Lower lobe of right lung (tissue), 2 donors: Measurements from ENCODE around the gene GNAZ. TPM values are rescaled to one million over a fixed set of nuclear protein-coding genes. Genes with fewer than 3 reads are reported as not detected.
"Not testable (repeated sequence)": the region's sequence is repeated elsewhere in the genome, so short reads cannot be mapped to it uniquely, and the experiment has no call there.

Experiments used
- ATAC-seq, 2 donors: fragments of 200-7000 bp; cut with Tn5 transposase; one replicate each; pipeline ENCODE4 v1.9.1; 2020 to 2022; ENCODE audit warnings: mild to moderate bottlenecking in 2 of 2, moderate library complexity in 2 of 2
- DNase-seq: peaks from one replicate; pipeline ENCODE4 v3.0.0-alpha.2; 2020
- H3K27ac ChIP-seq: fragments of 200-600 bp; one replicate; pipeline ENCODE4 v1.8.0; 2022
- H3K27me3 ChIP-seq: fragments of 200-600 bp; one replicate; pipeline ENCODE4 v1.8.0; 2022; ENCODE audit warnings: low read depth
- H3K36me3 ChIP-seq: fragments of 200-600 bp; one replicate; pipeline ENCODE4 v1.8.0; 2022; ENCODE audit warnings: mild to moderate bottlenecking
- H3K4me1 ChIP-seq: fragments of 200-600 bp; one replicate; pipeline ENCODE4 v1.8.0; 2022
- H3K4me3 ChIP-seq: fragments of 200-600 bp; one replicate; pipeline ENCODE4 v1.8.0; 2022; ENCODE audit warnings: mild to moderate bottlenecking
- H3K9me3 ChIP-seq: fragments of 200-600 bp; one replicate; pipeline ENCODE4 v1.8.0; 2022
- CTCF ChIP-seq: fragments of 200-600 bp; IDR thresholded peaks from one replicate; pipeline ENCODE4 v1.8.0; 2022; ENCODE audit warnings: antibody characterized with exemption, mild to moderate bottlenecking
- intact Hi-C: fragments of 100-400 bp; cut with DNase I; formaldehyde crosslinking; loops from one replicate; pipeline ENCODE4 v1.11.0; 2022
- long read RNA-seq: library from polyadenylated mRNA; unstranded; transcript quantifications from one replicate; pipeline ENCODE4 v2.0.0, GENCODE V29; 2021
- total RNA-seq: library from RNA; stranded (reverse); fragmentation: NEBNext Ultra II Directional; extraction: Animal tissue kit (Norgen Biotek cat#: 25700); gene quantifications from one replicate; pipeline ENCODE4 v1.2.1, GENCODE V29; 2021
- donor health status: DM: no; HTN: yes; CAD: no; lungs with severe emphysema.

The GNAZ gene
- total RNA-seq = 2.4 TPM
- long read RNA-seq, partial matches to known transcripts = 4 of 5 reads
- long read RNA-seq, other reads (novel, unspliced or antisense) = 1 of 5 reads

GRCh38 chr22:23070418-23071229 lies at the start of gene GNAZ:
GNAZ (plus strand) TSS chr22:23070519; CDS start chr22:23095696, 25,177 bp downstream.
- intact Hi-C loops = no loop called here
- Histone ChIP-seq H3K4me3 (peak within 1 kb of the TSS; percentile 73), H3K27me3 (peaks cover 19% of the 10 kb centered on the region), H3K9me3 (no peaks in the 10 kb centered on the region), H3K36me3 (no peaks in the 10 kb centered on the region), H3K4me1 (peaks cover 16% of the 10 kb centered on the region), H3K27ac (no peak within 1 kb of the TSS)
- ATAC-seq (peak; percentile 1 to 22), DNase-seq (peak; percentile 52)
- TF ChIP-seq CTCF = no peak

GRCh38 chr22:23020659-23021293 lies 49.5 kb upstream of the GNAZ start:
- no peak for TF ChIP-seq CTCF
- no peak overlapping the region for H3K4me3 ChIP-seq
- no peak for ATAC-seq
- intact Hi-C loops = no loop called here
- H3K4me1 ChIP-seq = no peaks in the 10 kb centered on the region
- no peaks in the 10 kb centered on the region for H3K36me3 ChIP-seq
- H3K27ac ChIP-seq = no peak overlapping the region
- H3K27me3 ChIP-seq = no peaks in the 10 kb centered on the region
- no peak for DNase-seq
- no peaks in the 10 kb centered on the region for H3K9me3 ChIP-seq

DNA sequence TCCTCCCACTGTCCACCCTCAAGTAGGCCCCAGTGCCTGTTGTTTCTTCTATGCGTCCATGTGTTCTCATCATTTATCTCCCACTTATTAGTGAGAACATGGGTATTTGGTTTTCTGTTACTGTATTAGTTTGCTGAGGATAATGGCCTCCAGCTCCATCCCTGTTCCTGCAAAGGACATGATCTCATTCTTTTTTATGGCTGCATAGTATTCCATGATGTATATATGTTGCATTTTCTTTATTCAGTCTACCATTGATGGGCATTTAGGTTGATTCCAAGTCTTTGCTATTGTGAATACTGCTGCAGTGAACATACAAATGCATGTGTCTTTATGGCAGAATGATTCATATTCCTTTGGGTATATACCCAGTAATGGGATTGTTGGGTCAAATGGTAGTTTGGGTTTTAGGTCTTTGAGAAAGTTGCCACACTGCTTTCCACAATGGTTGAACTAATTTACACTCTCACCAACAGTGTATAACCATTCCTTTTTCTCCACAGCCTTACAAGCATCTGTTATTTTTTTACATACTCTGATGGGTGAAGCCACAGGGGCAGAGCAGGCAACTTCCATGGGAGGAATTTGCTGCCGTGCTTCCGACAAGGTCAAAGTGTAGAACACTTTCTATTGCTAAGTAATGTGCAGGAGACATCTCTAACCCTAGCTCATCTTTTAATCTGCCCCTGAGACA lies 48.5 kb upstream of the GNAZ start:
- DNase-seq, H3K4me3 ChIP-seq, H3K27me3 ChIP-seq, H3K36me3 ChIP-seq, intact Hi-C loops, H3K27ac ChIP-seq, ATAC-seq, H3K4me1 ChIP-seq, H3K9me3 ChIP-seq: not testable (repeated sequence)

- Histone ChIP-seq H3K4me1 (no peaks in the 10 kb centered on the region), H3K27ac (no peak overlapping the region), H3K9me3 (no peaks in the 10 kb centered on the region), H3K4me3 (no peak overlapping the region), H3K27me3 (no peaks in the 10 kb centered on the region), H3K36me3 (no peaks in the 10 kb centered on the region)
- intact Hi-C loops = no loop called here
- DNase-seq (no peak), ATAC-seq (no peak)
- no peak for TF ChIP-seq CTCF
Observed at GRCh38 chr22:23023294-23023693, 47.0 kb upstream of the GNAZ start.

- Histone ChIP-seq H3K4me1 (no peaks in the 10 kb centered on the region), H3K27me3 (peaks cover 3% of the 10 kb centered on the region), H3K9me3 (no peaks in the 10 kb centered on the region), H3K36me3 (no peaks in the 10 kb centered on the region), H3K4me3 (no peak overlapping the region), H3K27ac (no peak overlapping the region)
- no peak for TF ChIP-seq CTCF
- ATAC-seq = no peak
- no peak for DNase-seq
- intact Hi-C loops = no loop called here
Observed at GRCh38 chr22:23026777-23027176, 43.5 kb upstream of the GNAZ start.

DNA sequence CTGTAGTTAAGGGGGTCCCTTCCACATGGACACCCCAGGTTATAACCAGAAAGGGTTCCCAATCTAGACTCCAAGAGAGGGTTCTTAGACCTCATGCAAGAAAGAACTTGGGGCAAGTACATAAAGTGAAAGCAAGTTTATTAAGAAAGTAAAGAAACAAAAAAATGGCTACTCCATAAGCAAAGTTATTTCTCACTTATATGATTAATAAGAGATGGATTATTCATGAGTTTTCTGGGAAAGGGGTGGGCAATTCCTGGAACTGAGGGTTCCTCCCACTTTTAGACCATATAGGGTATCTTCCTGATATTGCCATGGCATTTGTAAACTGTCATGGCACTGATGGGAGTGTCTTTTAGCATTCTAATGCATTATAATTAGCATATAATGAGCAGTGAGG lies 42.5 kb upstream of the GNAZ start:
- H3K9me3 ChIP-seq, ATAC-seq, H3K4me1 ChIP-seq, H3K27me3 ChIP-seq, H3K4me3 ChIP-seq, H3K27ac ChIP-seq, H3K36me3 ChIP-seq, DNase-seq, intact Hi-C loops: not testable (repeated sequence)
